ENCODE measurements around the gene SFI1.
A peak's percentile ranks its signal among the peaks of the same experiment; 100 is the strongest.
"Not testable (repeated sequence)": the region's sequence is repeated elsewhere in the genome, so short reads cannot be mapped to it uniquely, and the experiment has no call there.

Gene SFI1

GRCh38 chr22:31495343-31495742 lies 993 bp upstream of the SFI1 start:
- H3K27ac ChIP-seq (ENCODE audit: low read depth, low read length), result peak overlapping the region; percentile 79

GRCh38 chr22:31496735-31497146 lies 405 bp downstream of the SFI1 start:
- H3K9ac ChIP-seq (ENCODE audit: low read length), result peak overlapping the region; percentile 33
- H3K9me3 ChIP-seq (ENCODE audit: low read length), result no peaks in the 10 kb centered on the region
- H3K27me3 ChIP-seq (ENCODE audit: control insufficient read depth in 1 of 2, insufficient read depth in 2 of 2, low read length in 2 of 2), result no peaks in the 10 kb centered on the region
- H3K36me3 ChIP-seq (ENCODE audit: insufficient read depth, low read length), result no peaks in the 10 kb centered on the region
- H3K4me3 ChIP-seq (ENCODE audit: low read depth in 1 of 2, low read length in 2 of 2), result peak overlapping the region; percentile 83 to 87
- H3K4me1 ChIP-seq (ENCODE audit: insufficient read depth, low read length), result peaks cover 9% of the 10 kb centered on the region
- peak overlapping the region; percentile 79 for H3K27ac ChIP-seq (ENCODE audit: low read depth, low read length)

More at GRCh38 chr22:31495343-31495742, 993 bp upstream of the SFI1 start:
- Histone ChIP-seq H3K9ac (ENCODE audit: low read length) (peak overlapping the region; percentile 50), H3K9me3 (ENCODE audit: low read length) (no peaks in the 10 kb centered on the region), H3K4me1 (ENCODE audit: insufficient read depth, low read length) (peaks cover 17% of the 10 kb centered on the region), H3K36me3 (ENCODE audit: insufficient read depth, low read length) (no peaks in the 10 kb centered on the region), H3K27me3 (ENCODE audit: control insufficient read depth in 1 of 2, insufficient read depth in 2 of 2, low read length in 2 of 2) (no peaks in the 10 kb centered on the region), H3K4me3 (ENCODE audit: low read depth in 1 of 2, low read length in 2 of 2) (peak overlapping the region; percentile 83 to 87)

- Histone ChIP-seq H3K9ac (ENCODE audit: low read length) (peak overlapping the region; percentile 33), H3K27ac (ENCODE audit: low read depth, low read length) (peak overlapping the region; percentile 79)
These were observed 1.0 kb downstream of the SFI1 start for GRCh38 chr22:31497148-31497938.

GRCh38 chr22:31501738-31502137 lies 5.4 kb downstream of the SFI1 start:
- Histone ChIP-seq H3K4me3 (ENCODE audit: low read depth in 1 of 2, low read length in 2 of 2) (no peak overlapping the region), H3K27me3 (ENCODE audit: control insufficient read depth in 1 of 2, insufficient read depth in 2 of 2, low read length in 2 of 2) (no peaks in the 10 kb centered on the region), H3K9me3 (ENCODE audit: low read length) (no peaks in the 10 kb centered on the region)

More at GRCh38 chr22:31497148-31497938, 1.0 kb downstream of the SFI1 start:
- H3K27me3 ChIP-seq (ENCODE audit: control insufficient read depth in 1 of 2, insufficient read depth in 2 of 2, low read length in 2 of 2), result no peaks in the 10 kb centered on the region
- peak overlapping the region; percentile 83 to 87 for H3K4me3 ChIP-seq (ENCODE audit: low read depth in 1 of 2, low read length in 2 of 2)
- no peaks in the 10 kb centered on the region for H3K9me3 ChIP-seq (ENCODE audit: low read length)
- no peaks in the 10 kb centered on the region for H3K36me3 ChIP-seq (ENCODE audit: insufficient read depth, low read length)
- H3K4me1 ChIP-seq (ENCODE audit: insufficient read depth, low read length), result peaks cover 9% of the 10 kb centered on the region

GRCh38 chr22:31503211-31503964 lies 7.1 kb downstream of the SFI1 start:
- H3K4me1 ChIP-seq (ENCODE audit: insufficient read depth, low read length), result no peaks in the 10 kb centered on the region
- H3K9me3 ChIP-seq (ENCODE audit: low read length), result no peaks in the 10 kb centered on the region
- no peak overlapping the region for H3K9ac ChIP-seq (ENCODE audit: low read length)
- H3K4me3 ChIP-seq (ENCODE audit: low read depth in 1 of 2, low read length in 2 of 2), result no peak overlapping the region
- no peak overlapping the region for H3K27ac ChIP-seq (ENCODE audit: low read depth, low read length)
- H3K27me3 ChIP-seq (ENCODE audit: control insufficient read depth in 1 of 2, insufficient read depth in 2 of 2, low read length in 2 of 2), result no peaks in the 10 kb centered on the region
- H3K36me3 ChIP-seq (ENCODE audit: insufficient read depth, low read length), result no peaks in the 10 kb centered on the region

More at GRCh38 chr22:31501738-31502137, 5.4 kb downstream of the SFI1 start:
- Histone ChIP-seq H3K4me1 (ENCODE audit: insufficient read depth, low read length) (peaks cover 9% of the 10 kb centered on the region), H3K27ac (ENCODE audit: low read depth, low read length) (no peak overlapping the region), H3K9ac (ENCODE audit: low read length) (no peak overlapping the region), H3K36me3 (ENCODE audit: insufficient read depth, low read length) (no peaks in the 10 kb centered on the region)

- H3K27ac ChIP-seq (ENCODE audit: low read depth, low read length), result no peak overlapping the region
- H3K9me3 ChIP-seq (ENCODE audit: low read length), result no peaks in the 10 kb centered on the region
- no peak overlapping the region for H3K9ac ChIP-seq (ENCODE audit: low read length)
- H3K4me1 ChIP-seq (ENCODE audit: insufficient read depth, low read length), result no peaks in the 10 kb centered on the region
- peaks cover 3% of the 10 kb centered on the region for H3K36me3 ChIP-seq (ENCODE audit: insufficient read depth, low read length)
- H3K27me3 ChIP-seq (ENCODE audit: control insufficient read depth in 1 of 2, insufficient read depth in 2 of 2, low read length in 2 of 2), result no peaks in the 10 kb centered on the region
- no peak overlapping the region for H3K4me3 ChIP-seq (ENCODE audit: low read depth in 1 of 2, low read length in 2 of 2)
These were observed 7.9 kb downstream of the SFI1 start for GRCh38 chr22:31504282-31504681.

- H3K4me3 ChIP-seq (ENCODE audit: low read depth in 1 of 2, low read length in 2 of 2); H3K36me3 ChIP-seq (ENCODE audit: insufficient read depth, low read length); H3K4me1 ChIP-seq (ENCODE audit: insufficient read depth, low read length); H3K9ac ChIP-seq (ENCODE audit: low read length); H3K27me3 ChIP-seq (ENCODE audit: control insufficient read depth in 1 of 2, insufficient read depth in 2 of 2, low read length in 2 of 2); H3K27ac ChIP-seq (ENCODE audit: low read depth, low read length); H3K9me3 ChIP-seq (ENCODE audit: low read length): not testable (repeated sequence)
These were observed 11.2 kb downstream of the SFI1 start for GRCh38 chr22:31507517-31507916.

- Histone ChIP-seq H3K4me1 (ENCODE audit: insufficient read depth, low read length) (no peaks in the 10 kb centered on the region), H3K9ac (ENCODE audit: low read length) (no peak overlapping the region), H3K36me3 (ENCODE audit: insufficient read depth, low read length) (peaks cover 5% of the 10 kb centered on the region), H3K4me3 (ENCODE audit: low read depth in 1 of 2, low read length in 2 of 2) (no peak overlapping the region), H3K27ac (ENCODE audit: low read depth, low read length) (no peak overlapping the region), H3K27me3 (ENCODE audit: control insufficient read depth in 1 of 2, insufficient read depth in 2 of 2, low read length in 2 of 2) (no peaks in the 10 kb centered on the region), H3K9me3 (ENCODE audit: low read length) (no peaks in the 10 kb centered on the region)
These were observed 12.2 kb downstream of the SFI1 start for GRCh38 chr22:31508536-31508935.

GRCh38 chr22:31509061-31509762 lies 12.9 kb downstream of the SFI1 start:
- Histone ChIP-seq H3K27ac (ENCODE audit: low read depth, low read length) (no peak overlapping the region), H3K4me1 (ENCODE audit: insufficient read depth, low read length) (no peaks in the 10 kb centered on the region), H3K4me3 (ENCODE audit: low read depth in 1 of 2, low read length in 2 of 2) (no peak overlapping the region), H3K27me3 (ENCODE audit: control insufficient read depth in 1 of 2, insufficient read depth in 2 of 2, low read length in 2 of 2) (no peaks in the 10 kb centered on the region), H3K9ac (ENCODE audit: low read length) (no peak overlapping the region), H3K36me3 (ENCODE audit: insufficient read depth, low read length) (peaks cover 5% of the 10 kb centered on the region), H3K9me3 (ENCODE audit: low read length) (no peaks in the 10 kb centered on the region)

GRCh38 chr22:31520051-31520450 lies 23.7 kb downstream of the SFI1 start:
- Histone ChIP-seq H3K4me1 (ENCODE audit: insufficient read depth, low read length) (no peaks in the 10 kb centered on the region), H3K9me3 (ENCODE audit: low read length) (no peaks in the 10 kb centered on the region), H3K27me3 (ENCODE audit: control insufficient read depth in 1 of 2, insufficient read depth in 2 of 2, low read length in 2 of 2) (no peaks in the 10 kb centered on the region), H3K9ac (ENCODE audit: low read length) (no peak overlapping the region), H3K4me3 (ENCODE audit: low read depth in 1 of 2, low read length in 2 of 2) (no peak overlapping the region), H3K27ac (ENCODE audit: low read depth, low read length) (no peak overlapping the region), H3K36me3 (ENCODE audit: insufficient read depth, low read length) (peaks cover 2% of the 10 kb centered on the region)

- H3K27me3 ChIP-seq (ENCODE audit: control insufficient read depth in 1 of 2, insufficient read depth in 2 of 2, low read length in 2 of 2); H3K9ac ChIP-seq (ENCODE audit: low read length); H3K4me1 ChIP-seq (ENCODE audit: insufficient read depth, low read length); H3K4me3 ChIP-seq (ENCODE audit: low read depth in 1 of 2, low read length in 2 of 2); H3K36me3 ChIP-seq (ENCODE audit: insufficient read depth, low read length); H3K27ac ChIP-seq (ENCODE audit: low read depth, low read length); H3K9me3 ChIP-seq (ENCODE audit: low read length): not testable (repeated sequence)
These were observed 27.8 kb downstream of the SFI1 start for GRCh38 chr22:31524132-31524531.
